ENCODE results near the gene DLST.

- TF ChIP-seq CTCF (IDR thresholded peaks at IDR 0.05; ENCODE audit: insufficient read depth, low read length): no peak
- TF ChIP-seq REST (IDR thresholded peaks at IDR 0.05; ENCODE audit: insufficient replicate concordance, low read depth): no peak
- no peak for TF ChIP-seq POLR2AphosphoS5 (IDR thresholded peaks at IDR 0.05; ENCODE audit: low read depth)
- TF ChIP-seq SPI1 (IDR thresholded peaks at IDR 0.05; ENCODE audit: borderline replicate concordance, low read depth): no peak; the same call in 1 of the 2 replicates
- TF ChIP-seq GABPA (IDR thresholded peaks at IDR 0.05; ENCODE audit: low read depth): no peak
Measured at GRCh38 chr14:74863274-74863673, 18.4 kb upstream of the DLST start.

Data from HL-60 (cell line).